ENCODE results near the gene CCDC33. TPM values are rescaled to one million over a fixed set of nuclear protein-coding genes. Genes with fewer than 3 reads are reported as not detected.

The CCDC33 gene
- total RNA-seq, 1 experiment from 2014 or later = not detected

GRCh38 chr15:74362482-74362881, 126.4 kb downstream of the CCDC33 start:
- no peaks in the 10 kb centered on the region for H3K4me1 Mint-ChIP-seq (ENCODE audit: low read depth, unreplicated experiment)
- H3K27me3 Mint-ChIP-seq (ENCODE audit: insufficient read depth, unreplicated experiment) = no peaks in the 10 kb centered on the region
- Histone ChIP-seq H3K4me1 (no peaks in the 10 kb centered on the region), H3K27me3 (replicated peaks; ENCODE audit: control insufficient read depth, insufficient read depth, low read length) (no peaks in the 10 kb centered on the region), H3K9me3 (no peaks in the 10 kb centered on the region), H3K4me3 (ENCODE audit: low read depth, low read length) (no peak overlapping the region), H3K36me3 (ENCODE audit: control insufficient read depth, insufficient read depth, low read length) (no peaks in the 10 kb centered on the region)
- no peak overlapping the region for H3K4me3 Mint-ChIP-seq (ENCODE audit: unreplicated experiment)
- intact Hi-C loops (cut with micrococcal nuclease; ENCODE audit: unreplicated experiment) = no loop called here
- ChIA-PET CTCF (no interaction called here), POLR2A (no interaction called here)
- no peak overlapping the region for H3K27ac Mint-ChIP-seq (ENCODE audit: unreplicated experiment)
- no TSS peak for BruUV-seq (replicated peaks)
- DNase-seq = no peak
- no peak for TF ChIP-seq CTCF (IDR thresholded peaks at IDR 0.05; ENCODE audit: insufficient read depth in 1 of 2, low read depth in 1 of 2, low read length in 1 of 2, severe bottlenecking in 1 of 2, unreplicated experiment in 1 of 2)
- no peaks in the 10 kb centered on the region for H3K36me3 Mint-ChIP-seq (ENCODE audit: insufficient read depth, unreplicated experiment)
- no peaks in the 10 kb centered on the region for H3K9me3 Mint-ChIP-seq (ENCODE audit: unreplicated experiment)

- Mint-ChIP-seq H3K27me3 (ENCODE audit: insufficient read depth, unreplicated experiment) (no peaks in the 10 kb centered on the region), H3K9me3 (ENCODE audit: unreplicated experiment) (no peaks in the 10 kb centered on the region), H3K27ac (ENCODE audit: unreplicated experiment) (no peak overlapping the region), H3K4me1 (ENCODE audit: low read depth, unreplicated experiment) (no peaks in the 10 kb centered on the region), H3K36me3 (ENCODE audit: insufficient read depth, unreplicated experiment) (no peaks in the 10 kb centered on the region), H3K4me3 (ENCODE audit: unreplicated experiment) (no peak overlapping the region)
- Histone ChIP-seq H3K36me3 (ENCODE audit: control insufficient read depth, insufficient read depth, low read length) (no peaks in the 10 kb centered on the region), H3K9me3 (no peaks in the 10 kb centered on the region), H3K4me1 (no peaks in the 10 kb centered on the region), H3K27me3 (replicated peaks; ENCODE audit: control insufficient read depth, insufficient read depth, low read length) (no peaks in the 10 kb centered on the region), H3K4me3 (ENCODE audit: low read depth, low read length) (no peak overlapping the region)
- BruUV-seq (replicated peaks) = no TSS peak
- intact Hi-C loops (cut with micrococcal nuclease; ENCODE audit: unreplicated experiment) = no loop called here
- no peak for TF ChIP-seq CTCF (IDR thresholded peaks at IDR 0.05; ENCODE audit: insufficient read depth in 1 of 2, low read depth in 1 of 2, low read length in 1 of 2, severe bottlenecking in 1 of 2, unreplicated experiment in 1 of 2)
- DNase-seq = no peak
- CTCF ChIA-PET = no interaction called here
- POLR2A ChIA-PET = no interaction called here
Observed at GRCh38 chr15:74364936-74365597, 128.9 kb downstream of the CCDC33 start.

GRCh38 chr15:74365598-74366445, 129.7 kb downstream of the CCDC33 start:
- Mint-ChIP-seq H3K9me3 (ENCODE audit: unreplicated experiment) (no peaks in the 10 kb centered on the region), H3K27ac (ENCODE audit: unreplicated experiment) (no peak overlapping the region), H3K4me1 (ENCODE audit: low read depth, unreplicated experiment) (no peaks in the 10 kb centered on the region), H3K4me3 (ENCODE audit: unreplicated experiment) (no peak overlapping the region), H3K27me3 (ENCODE audit: insufficient read depth, unreplicated experiment) (peaks cover 6% of the 10 kb centered on the region), H3K36me3 (ENCODE audit: insufficient read depth, unreplicated experiment) (no peaks in the 10 kb centered on the region)
- POLR2A ChIA-PET = no interaction called here
- no peaks in the 10 kb centered on the region for H3K36me3 ChIP-seq (ENCODE audit: control insufficient read depth, insufficient read depth, low read length)
- CTCF ChIA-PET = no interaction called here
- TF ChIP-seq CTCF (IDR thresholded peaks at IDR 0.05; ENCODE audit: insufficient read depth in 1 of 2, low read depth in 1 of 2, low read length in 1 of 2, severe bottlenecking in 1 of 2, unreplicated experiment in 1 of 2) = no peak
- intact Hi-C loops (cut with micrococcal nuclease; ENCODE audit: unreplicated experiment) = no loop called here
- DNase-seq = no peak
- no peak overlapping the region for H3K4me3 ChIP-seq (ENCODE audit: low read depth, low read length)
- no peaks in the 10 kb centered on the region for H3K27me3 ChIP-seq (replicated peaks; ENCODE audit: control insufficient read depth, insufficient read depth, low read length)
- no peaks in the 10 kb centered on the region for H3K9me3 ChIP-seq
- H3K4me1 ChIP-seq = no peaks in the 10 kb centered on the region
- no TSS peak for BruUV-seq (replicated peaks)
